GM19372 (cell line): ENCODE measurements around the gene TACC2.

Experiments used
- ATAC-seq: cut with Tn5 transposase; IDR thresholded peaks from one replicate; pipeline ENCODE4 v1.9.1; 2021; ENCODE audit warnings: mild to moderate bottlenecking, low read depth, moderate library complexity; ENCODE audit not compliant: unreplicated experiment

TACC2 gene

GRCh38 chr10:122255509-122256301 is 266.7 kb downstream of the TACC2 start:
- ATAC-seq, result no peak

- ATAC-seq, result no peak
Measured at GRCh38 chr10:122257041-122257440, 268.1 kb downstream of the TACC2 start.

GRCh38 chr10:122258136-122259074 is 269.4 kb downstream of the TACC2 start:
- no peak for ATAC-seq

- ATAC-seq, result no peak
Measured at GRCh38 chr10:122259075-122259466, 270.1 kb downstream of the TACC2 start.

GRCh38 chr10:122261584-122261983 is 272.6 kb downstream of the TACC2 start:
- no peak for ATAC-seq

GRCh38 chr10:122263971-122264370 is 275.0 kb downstream of the TACC2 start:
- ATAC-seq, result no peak

- ATAC-seq, result no peak
Measured at GRCh38 chr10:122264436-122264835, 275.5 kb downstream of the TACC2 start.

GRCh38 chr10:122264931-122265330 is 276.0 kb downstream of the TACC2 start:
- no peak for ATAC-seq

- ATAC-seq, result no peak
Measured at GRCh38 chr10:122265896-122266295, 276.9 kb downstream of the TACC2 start.

- ATAC-seq, result peak; percentile 77
Measured at GRCh38 chr10:122267849-122268737, 279.1 kb downstream of the TACC2 start.

GRCh38 chr10:122269059-122269687 is 280.2 kb downstream of the TACC2 start:
- no peak for ATAC-seq

- ATAC-seq, result no peak
Measured at GRCh38 chr10:122271076-122271475, 282.1 kb downstream of the TACC2 start, which contains the start of gene BTBD16. TSS of gene BTBD16 (plus strand) at chr10:122271296. CDS start at chr10:122275082, 3,786 bp downstream.

- no peak for ATAC-seq
Measured at GRCh38 chr10:122273966-122274545, 285.1 kb downstream of the TACC2 start.

GRCh38 chr10:122276611-122277208 is 287.7 kb downstream of the TACC2 start:
- ATAC-seq, result no peak

- no peak for ATAC-seq
Measured at GRCh38 chr10:122277526-122278136, 288.7 kb downstream of the TACC2 start.

GRCh38 chr10:122279725-122280141 is 290.8 kb downstream of the TACC2 start:
- no peak for ATAC-seq

GRCh38 chr10:122280156-122280555 is 291.2 kb downstream of the TACC2 start:
- no peak for ATAC-seq

GRCh38 chr10:122281018-122281626 is 292.2 kb downstream of the TACC2 start:
- no peak for ATAC-seq
